ENCODE data around the gene GALNT17.
"Not testable (repeated sequence)": the region's sequence is repeated elsewhere in the genome, so short reads cannot be mapped to it uniquely, and the experiment has no call there.

The GALNT17 gene

GRCh38 chr7:71706597-71706975, 574.6 kb downstream of the GALNT17 start:
- DNase-seq = no peak

GRCh38 chr7:71707041-71707440, 575.1 kb downstream of the GALNT17 start:
- no peak for DNase-seq

DNA sequence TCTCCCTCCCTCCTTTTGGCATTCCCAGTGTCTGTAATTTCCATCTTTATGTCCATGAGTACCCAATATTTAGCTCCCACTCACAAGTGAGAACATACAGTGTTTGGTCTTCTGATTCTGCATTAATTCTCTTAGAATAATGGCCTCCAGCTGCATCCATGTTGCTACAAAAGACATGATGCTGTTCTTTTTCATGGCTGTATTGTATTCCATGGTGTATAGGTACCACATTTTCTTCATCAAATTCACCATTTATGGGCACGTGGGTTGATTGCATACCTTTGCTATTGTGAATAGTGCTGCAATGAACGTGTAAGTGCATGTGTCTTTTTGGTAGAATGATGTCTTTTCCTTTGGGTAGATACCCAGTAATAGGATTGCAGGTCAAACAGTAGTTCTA, 576.8 kb downstream of the GALNT17 start:
- DNase-seq = no peak

- no peak for DNase-seq
Measured at GRCh38 chr7:71710442-71710841, 578.5 kb downstream of the GALNT17 start.

GRCh38 chr7:71712653-71713180, 580.8 kb downstream of the GALNT17 start:
- DNase-seq = no peak

GRCh38 chr7:71716690-71717089, 584.7 kb downstream of the GALNT17 start:
- DNase-seq = no peak

DNA sequence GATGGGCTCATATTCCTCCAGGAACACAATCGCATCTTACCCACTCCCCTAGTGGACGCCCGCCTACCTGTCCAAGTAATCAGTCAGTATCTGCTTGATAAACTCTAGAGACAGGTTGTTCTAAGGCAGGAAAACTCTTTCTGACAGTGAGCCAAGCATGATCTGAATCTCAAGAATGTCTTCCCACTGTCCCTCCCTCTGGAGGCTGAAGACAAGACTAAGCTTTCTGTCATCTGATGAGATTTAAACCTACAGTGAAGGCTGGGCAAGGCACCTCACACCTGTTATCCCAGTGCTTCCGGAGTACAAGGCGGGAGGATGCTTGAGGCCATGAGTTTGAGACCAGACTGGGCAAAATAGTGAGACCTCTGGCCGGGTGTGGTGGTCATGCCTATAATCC, 586.6 kb downstream of the GALNT17 start:
- no peak for DNase-seq

DNA sequence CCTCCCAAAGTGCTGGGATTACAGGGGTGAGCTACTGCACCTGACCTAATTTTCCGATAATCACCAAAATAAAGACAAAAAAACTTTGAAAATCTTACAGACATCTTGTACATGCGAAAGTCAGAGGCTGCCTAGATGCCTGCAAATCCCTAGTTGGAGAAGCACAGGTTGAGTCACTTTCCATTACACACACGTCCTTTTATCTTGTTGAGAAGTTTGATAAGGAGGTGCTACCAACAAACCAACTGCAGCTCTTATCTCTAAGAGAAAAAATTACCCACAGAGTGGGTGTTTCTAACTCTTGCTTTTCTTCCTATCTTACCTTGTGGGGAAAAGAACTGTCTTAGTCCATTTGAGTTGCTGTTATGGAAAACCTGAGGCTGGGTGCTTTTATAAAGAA, 589.8 kb downstream of the GALNT17 start:
- DNase-seq = no peak

DNA sequence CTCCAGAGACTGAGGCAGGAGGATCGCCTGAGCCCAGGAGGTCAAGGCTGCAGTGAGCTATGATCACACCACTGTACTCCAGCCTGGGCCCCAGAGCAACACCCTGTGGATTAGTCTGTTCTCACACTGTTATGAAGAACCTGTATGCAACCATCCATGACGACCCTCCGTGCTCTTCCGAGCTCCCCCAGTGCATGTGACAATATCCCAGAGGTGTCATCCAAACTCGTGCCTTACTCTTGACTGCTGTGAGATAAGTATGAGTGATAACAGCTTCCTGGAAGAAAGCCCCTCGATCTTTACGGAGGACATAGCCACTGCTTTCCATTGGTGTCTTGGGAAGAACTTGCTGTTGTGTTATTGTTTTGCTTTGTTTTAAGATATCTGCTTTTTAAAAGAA, 591.9 kb downstream of the GALNT17 start:
- DNase-seq = no peak

DNA sequence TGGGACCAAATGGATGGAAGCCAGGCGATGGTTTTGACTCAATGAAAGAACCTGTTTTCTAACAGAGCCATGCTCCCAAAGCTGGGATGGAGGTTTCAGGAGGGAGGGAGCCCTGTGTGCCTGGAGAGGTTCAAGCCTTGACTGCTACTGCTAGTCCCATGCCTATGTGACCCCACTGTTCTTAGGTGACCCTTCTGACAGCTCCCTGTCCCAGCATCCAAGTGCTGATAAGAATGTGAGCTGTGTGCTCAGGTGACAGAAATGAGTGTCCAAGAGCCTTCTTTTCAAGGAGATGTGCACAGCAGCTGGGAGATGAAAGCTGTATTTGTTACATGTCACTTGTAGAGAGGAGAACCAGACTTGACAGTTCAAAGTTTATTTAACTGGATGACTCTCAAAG, 595.4 kb downstream of the GALNT17 start:
- DNase-seq = no peak

DNA sequence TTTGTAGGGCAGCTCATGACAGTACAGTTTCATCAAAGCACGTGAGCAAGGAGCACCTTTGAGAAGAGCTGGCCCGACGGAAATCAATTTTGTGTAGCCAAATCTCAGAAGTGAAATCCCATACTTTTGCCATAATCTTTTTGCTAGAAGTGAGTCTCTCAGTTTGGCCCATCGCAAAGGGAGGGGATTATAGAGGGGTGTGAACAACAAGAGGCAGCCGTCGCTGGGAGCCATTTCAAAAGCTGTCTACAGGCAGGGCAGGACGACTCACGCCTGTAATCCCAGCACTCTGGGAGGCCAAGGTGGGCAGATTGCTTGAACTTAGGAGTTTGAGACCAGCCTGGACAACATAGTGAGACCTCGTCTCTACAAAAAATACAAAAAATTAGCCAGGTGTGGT, 599.8 kb downstream of the GALNT17 start:
- no peak for DNase-seq

DNA sequence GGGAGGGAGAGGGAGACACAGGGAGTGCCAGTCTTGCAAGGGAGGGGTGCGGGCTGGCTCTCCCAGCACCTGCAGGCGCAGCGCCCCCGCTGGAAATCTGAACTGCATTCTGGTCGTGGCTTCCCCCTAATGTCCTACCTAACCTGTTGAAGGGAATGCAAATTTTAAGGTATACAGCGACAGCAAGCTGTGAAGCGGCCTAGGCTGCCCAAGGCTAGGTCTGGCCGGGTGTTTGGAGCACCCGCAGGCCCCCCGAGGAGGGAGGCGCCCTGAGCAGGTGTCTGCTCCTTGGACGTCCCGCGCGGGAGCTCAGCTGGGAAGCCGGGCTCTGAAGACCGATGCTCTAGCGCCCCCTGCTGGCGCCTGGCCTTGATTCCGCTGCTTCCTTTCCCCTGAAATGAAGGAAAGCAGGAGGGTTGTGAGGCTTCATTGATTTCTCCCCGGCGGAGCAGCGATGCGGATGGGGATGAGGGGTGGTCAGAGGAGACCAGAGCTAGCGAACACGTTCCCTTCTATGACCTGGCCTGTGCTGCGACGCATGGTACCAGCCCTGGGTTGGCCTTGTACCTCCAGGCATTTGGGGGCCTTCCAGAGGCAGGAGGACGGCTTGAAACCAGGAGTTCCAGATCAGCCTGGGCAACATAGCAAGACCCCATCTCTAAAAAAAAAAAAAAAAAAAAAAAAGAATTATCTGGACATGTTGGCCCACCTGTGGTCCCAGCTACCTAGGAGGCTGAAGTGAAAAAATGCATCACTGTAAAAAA, 601.3 kb downstream of the GALNT17 start:
- DNase-seq = peak; percentile 42 to 44

DNA sequence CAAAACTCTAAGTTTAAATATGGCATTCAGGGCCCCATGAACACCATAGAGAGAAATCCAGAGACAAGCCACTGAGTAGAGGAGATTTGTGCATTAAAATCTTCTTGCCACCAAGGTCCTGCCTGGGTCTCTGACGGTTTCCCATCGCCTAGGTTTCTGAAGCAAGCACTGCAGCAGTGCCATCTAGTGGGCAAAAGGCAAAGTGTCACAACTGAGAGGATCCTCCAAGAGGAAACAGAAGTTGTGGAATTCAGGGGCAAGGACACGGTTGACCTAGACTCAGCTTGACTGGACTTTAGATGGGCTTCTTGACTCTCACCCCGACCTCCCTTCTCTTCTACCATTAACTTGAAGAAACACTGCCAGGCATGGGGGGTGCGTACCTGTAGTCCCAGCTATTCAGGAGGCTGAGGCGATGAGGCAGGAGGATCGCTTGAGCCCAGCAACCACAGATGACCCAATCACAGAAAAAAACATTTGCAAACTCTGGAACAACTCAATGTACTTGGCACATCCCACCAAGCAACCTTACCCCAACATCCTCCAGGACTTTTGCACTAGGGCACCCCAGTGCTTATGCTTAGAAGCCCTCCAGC, 604.1 kb downstream of the GALNT17 start:
- DNase-seq = peak in 1 of 2 donors; percentile 18

- DNase-seq = not testable (repeated sequence)
Measured at GRCh38 chr7:71737931-71738540, 606.1 kb downstream of the GALNT17 start.

DNA sequence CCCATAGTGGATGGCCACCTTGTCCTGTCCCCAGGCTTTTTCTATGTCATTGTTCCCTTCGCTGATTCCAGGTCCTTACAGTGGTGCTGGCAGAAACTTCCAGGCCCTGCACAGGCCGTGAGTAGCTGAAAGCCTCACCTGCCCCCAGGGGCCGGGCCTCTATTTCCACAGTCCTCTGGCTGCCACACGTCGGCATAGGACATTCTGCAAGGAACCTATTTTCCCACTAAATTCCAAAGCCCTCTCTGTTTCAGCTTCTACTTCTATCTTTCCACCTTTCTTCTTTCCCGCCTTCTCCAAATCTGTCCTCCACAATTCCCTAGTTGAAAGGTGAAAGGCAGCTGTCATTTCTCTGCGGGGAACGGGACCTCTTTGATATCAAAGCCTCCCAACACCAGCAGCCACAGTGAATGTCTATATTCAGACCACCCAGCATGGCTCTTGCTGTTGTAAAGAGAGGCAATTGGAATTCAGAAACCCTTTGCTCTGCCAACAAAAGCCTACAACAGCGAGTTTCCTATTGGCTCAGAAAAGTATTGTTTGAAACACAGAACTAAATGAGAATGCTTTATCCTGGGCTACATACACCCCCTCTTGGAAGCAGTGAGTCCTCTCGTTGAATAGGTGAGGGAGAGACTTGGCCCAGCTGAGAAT, 607.7 kb downstream of the GALNT17 start:
- DNase-seq = no peak

DNA sequence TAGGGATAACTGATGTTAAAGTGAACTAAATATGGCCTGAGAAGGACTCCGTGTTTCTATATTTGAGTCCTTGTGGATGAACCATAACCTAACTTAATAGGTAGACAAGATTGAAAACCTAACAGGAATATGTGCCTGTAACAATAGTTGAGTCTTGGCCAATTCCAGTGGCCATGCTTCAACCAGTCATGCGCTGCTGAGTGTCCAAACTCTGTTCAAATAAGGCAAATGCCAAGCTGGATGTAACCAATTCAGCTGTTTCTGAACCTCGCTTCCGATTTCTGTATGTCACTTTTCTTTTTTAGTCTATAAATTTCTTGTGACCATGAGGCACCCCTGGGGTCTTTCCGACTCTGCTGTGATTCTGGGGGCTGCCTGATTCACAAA, 608.2 kb downstream of the GALNT17 start:
- no peak for DNase-seq

DNA sequence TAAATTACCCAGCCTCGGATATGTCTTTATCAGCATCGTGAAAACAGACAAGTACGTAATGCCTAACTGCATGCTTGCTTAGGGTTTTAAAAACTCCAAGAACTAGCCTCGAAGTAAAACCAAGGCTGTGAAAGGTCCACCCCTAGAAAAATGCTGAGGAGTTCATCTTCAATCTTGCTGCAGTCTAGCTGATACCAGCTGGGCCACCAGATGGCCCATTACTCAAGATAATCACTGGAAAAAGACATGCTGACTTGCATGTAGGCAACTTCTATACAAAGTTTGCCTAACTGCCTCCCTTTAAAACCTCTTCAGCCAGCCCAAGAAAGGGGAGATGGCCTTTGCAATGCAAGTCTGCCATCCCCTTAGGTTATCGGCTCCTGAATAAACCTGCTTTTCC, 614.1 kb downstream of the GALNT17 start:
- DNase-seq = no peak

DNA sequence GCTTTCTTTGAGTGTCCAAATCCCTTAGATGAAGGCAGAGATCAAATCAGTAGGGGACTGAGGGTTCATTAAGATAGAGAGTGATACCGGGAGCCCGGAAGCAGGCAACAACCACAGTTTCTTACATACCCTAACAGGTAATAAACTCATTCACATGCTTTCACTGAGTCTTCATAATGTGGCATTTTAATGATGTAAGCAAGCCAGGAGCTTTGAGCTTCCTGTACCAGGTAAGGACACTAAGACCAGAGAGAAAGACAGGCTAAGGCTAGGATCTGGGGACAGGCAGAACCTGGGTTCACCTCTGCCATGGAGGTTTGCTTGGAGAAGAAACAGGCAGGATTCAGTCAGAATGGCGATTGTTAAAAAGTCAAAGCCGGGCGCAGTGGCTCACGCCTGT, 618.3 kb downstream of the GALNT17 start:
- no peak for DNase-seq

DNA sequence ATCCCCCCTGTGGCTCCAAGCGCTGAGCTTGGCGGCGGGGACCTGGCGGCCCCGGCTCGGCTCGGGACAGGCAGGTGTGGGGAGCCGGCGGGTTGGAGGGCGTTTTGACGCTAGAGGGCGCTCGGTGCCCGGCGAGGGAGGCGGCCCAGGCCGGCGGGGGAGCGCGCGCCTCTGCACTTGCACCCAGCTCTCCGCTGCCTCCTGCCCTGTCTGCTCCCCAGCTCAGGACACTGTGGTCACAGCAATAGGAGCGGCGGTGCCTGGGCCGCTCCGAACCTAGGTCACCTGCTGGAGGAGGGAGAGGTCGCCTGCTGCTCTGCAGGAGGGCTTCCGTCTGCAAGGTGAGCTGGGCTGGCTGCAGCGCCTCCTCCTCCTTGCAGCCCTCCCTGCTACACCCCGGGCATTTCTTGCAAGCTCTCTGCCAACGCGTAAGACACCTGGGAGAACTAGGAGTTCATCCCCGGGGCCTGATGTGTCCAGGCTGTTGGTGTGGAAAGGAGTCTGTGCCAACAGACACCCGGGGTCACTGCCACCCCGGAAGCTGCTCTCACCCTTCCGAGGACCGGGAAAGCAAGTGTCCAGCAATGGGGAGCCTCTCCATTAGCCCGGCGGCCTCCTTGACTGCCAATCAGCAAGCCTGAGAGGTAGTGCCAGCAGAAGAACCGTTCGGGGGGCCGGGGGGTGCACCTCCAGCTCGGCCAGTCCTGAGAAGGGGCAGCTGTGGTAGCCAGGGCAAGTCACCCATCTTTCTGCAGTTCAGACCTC, 620.4 kb downstream of the GALNT17 start:
- peak in 1 of 2 donors; percentile 3 for DNase-seq

- no peak for DNase-seq
Measured at GRCh38 chr7:71753236-71753635, 621.3 kb downstream of the GALNT17 start.

DNA sequence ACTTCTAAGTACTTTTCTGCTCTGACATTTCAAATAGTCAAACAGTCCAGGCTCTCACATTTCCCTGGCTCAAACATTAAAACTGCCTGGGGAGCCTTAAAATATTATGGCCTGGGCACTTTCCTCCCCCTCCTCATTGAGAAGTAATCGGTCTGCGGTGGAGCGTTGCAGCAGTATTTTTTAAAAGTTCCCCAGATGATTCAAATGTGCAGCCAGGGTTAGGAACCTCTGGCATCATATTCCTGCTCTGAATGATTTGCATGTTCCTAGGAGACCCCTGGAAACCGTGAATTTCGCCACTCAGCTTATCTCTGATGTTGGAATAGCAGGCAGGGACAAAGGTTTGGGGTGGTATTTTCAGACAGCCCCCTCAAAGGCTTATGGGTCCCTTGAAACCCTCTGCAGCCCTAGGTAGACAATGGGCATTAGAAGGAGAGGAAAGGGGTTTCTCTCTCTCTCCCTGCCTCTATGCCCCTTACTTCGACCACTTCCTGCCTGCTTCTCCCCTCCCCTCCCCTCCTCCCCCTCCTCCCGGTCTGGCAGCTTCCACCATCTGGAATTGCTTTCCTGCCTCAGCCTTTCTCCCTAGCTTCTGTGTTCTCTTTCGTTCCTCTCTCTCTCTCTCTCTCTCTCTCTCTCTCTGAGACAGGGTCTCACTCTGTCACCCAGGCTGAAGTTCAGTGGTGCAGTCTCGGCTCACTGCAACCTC, 622.2 kb downstream of the GALNT17 start:
- no peak for DNase-seq

GRCh38 chr7:71754828-71755227, 622.9 kb downstream of the GALNT17 start:
- no peak for DNase-seq
